HG03442 (cell line): Measurements from ENCODE around the gene ADA.
"Not testable (repeated sequence)": the region's sequence is repeated elsewhere in the genome, so short reads cannot be mapped to it uniquely, and the experiment has no call there.

ENCODE experiments used
- ATAC-seq: cut with Tn5 transposase; IDR thresholded peaks from one replicate; pipeline ENCODE4 v1.9.1; 2021; ENCODE audit warnings: mild to moderate bottlenecking, moderate library complexity; ENCODE audit not compliant: unreplicated experiment

ADA gene

GRCh38 chr20:44651684-44652423 is at the start of gene ADA:
ADA (minus strand) TSS chr20:44651699; CDS start chr20:44651607, 92 bp downstream.
- ATAC-seq: no peak

GRCh38 chr20:44700306-44700705 is 48.8 kb upstream of the ADA start:
- ATAC-seq: no peak

- no peak for ATAC-seq
These were observed 46.9 kb upstream of the ADA start for GRCh38 chr20:44698351-44698750.

- ATAC-seq: not testable (repeated sequence)
These were observed 45.5 kb upstream of the ADA start for GRCh38 chr20:44697041-44697440.

- no peak for ATAC-seq
These were observed 44.8 kb upstream of the ADA start for GRCh38 chr20:44696315-44696714.

GRCh38 chr20:44695674-44696300 is 44.3 kb upstream of the ADA start:
- ATAC-seq: no peak

- no peak for ATAC-seq
These were observed 43.8 kb upstream of the ADA start for GRCh38 chr20:44695295-44695673.

GRCh38 chr20:44694159-44694558 is 42.7 kb upstream of the ADA start:
- no peak for ATAC-seq

GRCh38 chr20:44693627-44694026 is 42.1 kb upstream of the ADA start:
- no peak for ATAC-seq

- no peak for ATAC-seq
These were observed 41.5 kb upstream of the ADA start for GRCh38 chr20:44692932-44693480.

- ATAC-seq: no peak
These were observed 40.2 kb upstream of the ADA start for GRCh38 chr20:44691424-44692423.

- ATAC-seq: no peak
These were observed 39.4 kb upstream of the ADA start for GRCh38 chr20:44690781-44691423.

- ATAC-seq: no peak
These were observed 38.3 kb upstream of the ADA start for GRCh38 chr20:44689809-44690208.

- no peak for ATAC-seq
These were observed 36.6 kb upstream of the ADA start for GRCh38 chr20:44688053-44688625.

GRCh38 chr20:44686934-44687333 is 35.4 kb upstream of the ADA start:
- ATAC-seq: no peak

GRCh38 chr20:44684047-44684967 is 32.8 kb upstream of the ADA start:
- no peak for ATAC-seq

GRCh38 chr20:44683263-44684046 is 32.0 kb upstream of the ADA start:
- no peak for ATAC-seq

GRCh38 chr20:44681796-44682566 is 30.5 kb upstream of the ADA start:
- ATAC-seq: no peak
